GM12878 (cell line): ENCODE results near the gene ZBTB39. TPM values are rescaled to one million over a fixed set of nuclear protein-coding genes. Genes with fewer than 3 reads are reported as not detected.
"Not testable (repeated sequence)": the region's sequence is repeated elsewhere in the genome, so short reads cannot be mapped to it uniquely, and the experiment has no call there.

Experiments
- ATAC-seq: fragments of 200-7000 bp; cut with Tn5 transposase; 3 replicates; pipeline ENCODE4 v1.9.1; 2020; ENCODE audit warnings: mild to moderate bottlenecking, moderate library complexity
- BruUV-seq: library from RNA; stranded (reverse); fragments of 400-500 nt; replicated peaks from 2 replicates; lab custom pipeline; 2021; lab: Mats Ljungman, UMichigan
- CTCF ChIA-PET: fragments of 300-600 bp; sonication (Branson Sonifier 250); formaldehyde crosslinking; extraction: SDS; loops from one replicate; lab custom pipeline; 2021; ENCODE audit warnings: inconsistent platforms; lab: Yijun Ruan, JAX
- POLR2A ChIA-PET: fragments of 350-600 bp; formaldehyde crosslinking; extraction: SDS; loops from one replicate; lab custom pipeline; 2021; ENCODE audit warnings: inconsistent platforms; lab: Charles Lee
- RAD21 ChIA-PET: fragments of 300-600 bp; sonication (Branson Sonifier 250); formaldehyde crosslinking; loops from one replicate; lab custom pipeline; 2023; ENCODE audit warnings: antibody characterized with exemption; ENCODE audit not compliant: unreplicated experiment; lab: Charles Lee
- SMC1A ChIA-PET: fragments of 300-600 bp; sonication (Branson Sonifier 250); formaldehyde crosslinking; loops from one replicate; lab custom pipeline; 2023; ENCODE audit not compliant: unreplicated experiment, uncharacterized antibody; lab: Charles Lee
- DNase-seq: peaks from one replicate; pipeline ENCODE4 v3.0.0-alpha.2; 2011; ENCODE audit warnings: low read depth, low spot score
- FAIRE-seq: peaks from 3 replicates; lab custom pipeline; 2011; peaks lifted over from hg19 to GRCh38; lab: Jason Lieb, UNC
- H2AFZ ChIP-seq: 2 replicates; pipeline ENCODE4 v1.6.0; 2011; ENCODE audit warnings: low read depth, low read length, control low read depth; ENCODE audit not compliant: control insufficient read depth
- H3K27ac ChIP-seq: 2 replicates; pipeline ENCODE4 v1.5.1; 2011; ENCODE audit warnings: control low read depth; ENCODE audit not compliant: control insufficient read depth, insufficient read depth
- H3K27me3 ChIP-seq, 2 experiments: replicated peaks in 1 of 2; 2 replicates each; pipeline versions ENCODE4 v1.6.0 to v1.6.1; 2011; ENCODE audit warnings: low read length in 1 of 2; ENCODE audit not compliant: control insufficient read depth in 2 of 2, insufficient read depth in 2 of 2
- H3K36me3 ChIP-seq, 2 experiments: 2 replicates each; pipeline ENCODE4 v1.5.1; 2011; ENCODE audit warnings: low read length in 1 of 2; ENCODE audit not compliant: control insufficient read depth in 2 of 2, insufficient read depth in 2 of 2
- H3K4me1 ChIP-seq: 2 replicates; pipeline ENCODE4 v1.6.1; 2011; ENCODE audit warnings: mild to moderate bottlenecking, low read length, moderate library complexity, mixed read lengths; ENCODE audit not compliant: control insufficient read depth, insufficient read depth
- H3K4me2 ChIP-seq: 2 replicates; pipeline ENCODE4 v1.6.0; 2011; ENCODE audit warnings: control low read depth; ENCODE audit not compliant: control insufficient read depth, insufficient read depth
- H3K4me3 ChIP-seq: fragments of 200-600 bp; sonication (generic); 2 replicates; pipeline ENCODE4 v1.5.1; 2016
- H3K79me2 ChIP-seq: 2 replicates; pipeline ENCODE4 v1.6.0; 2011; ENCODE audit warnings: low read length; ENCODE audit not compliant: control insufficient read depth, insufficient read depth
- H3K9ac ChIP-seq: 2 replicates; pipeline ENCODE4 v1.8.0; 2011; ENCODE audit warnings: low read length, control low read depth, mixed read lengths; ENCODE audit not compliant: control insufficient read depth, insufficient read depth
- H3K9me3 ChIP-seq: replicated peaks from 3 replicates; pipeline ENCODE4 v1.5.1; 2011; ENCODE audit warnings: mild to moderate bottlenecking, low read length; ENCODE audit not compliant: control insufficient read depth, insufficient read depth
- H4K20me1 ChIP-seq: 2 replicates; pipeline ENCODE4 v1.6.0; 2011; ENCODE audit not compliant: control insufficient read depth, insufficient read depth
- CHD1 ChIP-seq: IDR thresholded peaks from 2 replicates; pipeline ENCODE4 v1.6.1; 2012; ENCODE audit warnings: low read depth, low read length, improper control_type of control experiment
- SKIL ChIP-seq: fragments of 450-650 bp; IDR thresholded peaks from 2 replicates; pipeline ENCODE4 v1.6.1; 2017; ENCODE audit warnings: mild to moderate bottlenecking, low read depth, inconsistent platforms; ENCODE audit not compliant: poor library complexity, severe bottlenecking
- ZNF207 ChIP-seq: fragments of 450-650 bp; IDR thresholded peaks from 2 replicates; pipeline ENCODE4 v1.6.1; 2014; ENCODE audit warnings: antibody characterized with exemption, mild to moderate bottlenecking, borderline replicate concordance
- WGBS: methylation state at CpG from one replicate; pipeline ENCODE4 v1.1.6; 2016; ENCODE audit warnings: low lambda C conversion rate; ENCODE audit not compliant: insufficient replicate concordance, insufficient coverage; ENCODE audit errors: missing lambda C conversion rate; 5-methylcytosine and 5-hydroxymethylcytosine counted together
- in situ Hi-C: fragments of 300-500 bp; cut with MboI; formaldehyde crosslinking; loops from 9 replicates; pipeline ENCODE4 v1.14.3; 2018; ENCODE audit warnings: mixed read lengths
- intact Hi-C: fragments of 100-400 bp; cut with micrococcal nuclease; formaldehyde crosslinking; loops from one replicate; pipeline ENCODE4 v1.14.2; 2022; ENCODE audit not compliant: unreplicated experiment
- polyA plus RNA-seq, 11 experiments: library from polyadenylated mRNA; depleted of rRNA in 4 of 11; unstranded in 6 of 11; stranded (reverse) in 5 of 11; fragments of >200 nt; fragmentation: Nextera tagmentation in 4 of 11; fragmentation: Illumina TruSeq in 1 of 11; extraction: Ambion mirVana in 4 of 11; extraction: Trizol in 1 of 11; gene quantifications; 1 replicate in 1 of 11; 2 replicates in 10 of 11; pipeline versions ENCODE4 v1.2.1 to v1.2.3, GENCODE V29; 2011 to 2016; ENCODE audit warnings: inconsistent platforms in 2 of 11, missing spikeins in 2 of 11, low read depth in 1 of 11
- total RNA-seq, 4 experiments: library from RNA; depleted of rRNA in 3 of 4; stranded (reverse); fragments of >200 nt in 3 of 4; fragmentation: Illumina TruSeq in 1 of 4; extraction: Trizol in 1 of 4; gene quantifications; 2 replicates each; pipeline versions ENCODE4 v1.2.1 to v1.2.3, GENCODE V29; 2013 to 2021

The ZBTB39 gene
- total and polyA plus RNA-seq, 10 of the 15 experiments (the other 5 are each of a cell fraction or from before 2014, with no cell fraction given), result 0.88 to 6.8 (median 4.4) TPM

GRCh38 chr12:57022324-57022723 lies 16.0 kb upstream of the ZBTB39 start:
- H3K4me2 ChIP-seq, FAIRE-seq, intact Hi-C loops, H3K4me1 ChIP-seq, BruUV-seq, H3K36me3 ChIP-seq, RAD21 ChIA-PET, H4K20me1 ChIP-seq, H3K27ac ChIP-seq, ATAC-seq, H3K9me3 ChIP-seq, SMC1A ChIA-PET, DNase-seq, H3K4me3 ChIP-seq, in situ Hi-C loops, H3K79me2 ChIP-seq, H3K27me3 ChIP-seq, H2AFZ ChIP-seq, H3K9ac ChIP-seq: not testable (repeated sequence)
- ChIA-PET POLR2A (interaction anchor here (0.9 kb wide), 1 partner anchor 10 kb away, joined by 7 read pairs; no protein-coding TSS in a partner anchor), CTCF (interaction anchor here (1.2 to 1.7 kb wide), 3 partner anchors 9 to 89 kb away, joined by 3 to 9 read pairs (median 4); partner anchors contain the start of gene STAT6)
- WGBS, result 100% methylated on average over 5 of the region's 5 CpGs

DNA sequence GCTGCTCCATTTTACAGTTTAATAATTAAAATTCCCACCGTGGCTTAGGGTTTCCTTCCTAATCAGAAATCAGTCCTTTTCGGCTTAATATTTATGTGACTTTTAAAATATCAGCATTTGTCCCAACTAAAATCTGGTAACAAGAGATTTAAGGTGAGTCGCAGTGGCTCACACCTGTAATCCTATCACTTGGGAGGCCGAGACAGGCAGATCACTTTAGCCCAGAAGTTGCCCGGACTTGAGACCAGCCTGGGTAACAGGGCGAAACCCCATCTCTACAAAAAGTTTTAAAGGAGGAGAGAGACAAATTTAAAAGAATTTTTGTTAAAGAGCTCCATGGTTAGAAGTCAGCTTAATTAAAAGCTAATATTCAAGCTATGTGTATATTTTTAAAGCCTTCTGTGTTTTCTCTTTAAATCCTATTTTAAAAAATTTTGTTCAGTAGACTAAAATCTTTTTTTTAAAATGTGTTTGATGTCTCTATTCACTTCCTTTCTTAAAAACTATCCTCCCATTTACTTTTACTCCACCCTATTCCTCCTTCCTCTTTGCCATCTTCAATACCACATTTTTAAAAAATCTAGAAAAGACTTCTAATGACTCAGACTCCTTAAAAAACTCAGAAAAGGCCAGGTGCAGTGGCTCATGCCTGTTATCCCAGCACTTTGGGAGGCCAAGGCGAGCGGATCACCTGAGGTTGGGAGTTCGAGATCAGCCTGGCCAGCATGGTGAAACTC lies 13.8 kb upstream of the ZBTB39 start:
- FAIRE-seq, result no peak
- RAD21 ChIA-PET, result interaction anchor here (1.1 kb wide), 1 partner anchor 21 kb away, joined by 3 read pairs; no protein-coding TSS in a partner anchor
- no peaks in the 10 kb centered on the region for H3K36me3 ChIP-seq
- TF ChIP-seq ZNF207 (no peak), CHD1 (no peak), SKIL (no peak)
- TF ChIP-seq, all 136 proteins: peak for 0
- CTCF ChIA-PET, result interaction anchor here (1.0 to 3.5 kb wide), 4 partner anchors 9 to 92 kb away, joined by 3 to 13 read pairs (median 6); partner anchors contain the start of gene STAT6
- Histone ChIP-seq H3K9ac (no peak overlapping the region), H3K79me2 (no peaks in the 10 kb centered on the region), H3K27me3 (no peaks in the 10 kb centered on the region), H2AFZ (no peak overlapping the region), H4K20me1 (no peaks in the 10 kb centered on the region), H3K4me1 (no peaks in the 10 kb centered on the region), H3K4me3 (no peak overlapping the region), H3K9me3 (no peaks in the 10 kb centered on the region), H3K27ac (no peak overlapping the region), H3K4me2 (no peak overlapping the region)
- SMC1A ChIA-PET, result interaction anchor here (1.3 to 4.4 kb wide), 2 partner anchors 50 to 92 kb away, joined by 3 to 19 read pairs; partner anchors contain the start of gene STAT6
- in situ Hi-C loops (no loop called here), intact Hi-C loops (no loop called here)
- 74% methylated on average over 9 of the region's 9 CpGs for WGBS
- no peak for DNase-seq
- no TSS peak for BruUV-seq
- no peak for ATAC-seq
- POLR2A ChIA-PET, result interaction anchor here (0.5 kb wide), 1 partner anchor 42 kb away, joined by 4 read pairs; no protein-coding TSS in a partner anchor
